Loucy (cell line): ENCODE data around the gene BUD31.

Experiments used
- CTCF ChIP-seq: fragments of 200-600 bp; sonication (generic); conservative IDR thresholded peaks from 2 replicates; pipeline ENCODE4 v1.5.1; 2014; ENCODE audit warnings: mild to moderate bottlenecking, antibody characterized with exemption, low read length
- EZH2phosphoT487 ChIP-seq: fragments of 200-600 bp; IDR thresholded peaks from 2 replicates; pipeline ENCODE4 v1.6.1; 2018; ENCODE audit warnings: antibody characterized with exemption, mild to moderate bottlenecking, moderate library complexity, borderline replicate concordance

- TF ChIP-seq CTCF: no peak
- TF ChIP-seq EZH2phosphoT487: no peak
Observed at GRCh38 chr7:99407872-99408378, 844 bp upstream of the BUD31 start.
